K562 (cell line): ENCODE measurements around the gene FBXW8. TPM values are rescaled to one million over a fixed set of nuclear protein-coding genes. Genes with fewer than 3 reads are reported as not detected.

Experiments
- ATAC-seq: fragments of 200-7000 bp; cut with Tn5 transposase; 3 replicates; pipeline ENCODE4 v1.9.1; 2020; ENCODE audit warnings: moderate library complexity
- BruUV-seq: library from RNA; stranded (reverse); fragments of 400-500 nt; replicated peaks from 2 replicates; lab custom pipeline; 2021; lab: Mats Ljungman, UMichigan
- CTCF ChIA-PET: fragments of 300-600 bp; formaldehyde crosslinking; extraction: SDS; loops from one replicate; lab custom pipeline; 2021; ENCODE audit warnings: low intra/inter-chr PET ratio; lab: Yijun Ruan, JAX
- POLR2A ChIA-PET: fragments of 300-600, 350-650 bp; sonication (Branson Sonifier 250); formaldehyde crosslinking; extraction: SDS; loops from one replicate; lab custom pipeline; 2021; ENCODE audit warnings: antibody characterized with exemption, inconsistent platforms; lab: Yijun Ruan, JAX
- DNase-seq, 4 experiments: peaks; one replicate each; pipeline versions ENCODE4 v3.0.0 to v3.0.0-alpha.2; 2011 to 2018; ENCODE audit warnings: low spot score in 3 of 4, mixed read lengths in 3 of 4; ENCODE audit errors: extremely low read depth in 1 of 4
- FAIRE-seq: peaks from 2 replicates; lab custom pipeline; 2011; peaks lifted over from hg19 to GRCh38; lab: Jason Lieb, UNC
- H2AFZ ChIP-seq: 2 replicates; pipeline ENCODE4 v1.6.0; 2011; ENCODE audit warnings: low read depth, low read length, control low read depth, inconsistent platforms
- H3K27ac ChIP-seq: fragments of 200-600 bp; 3 replicates; pipeline ENCODE4 v1.8.0; 2011; ENCODE audit warnings: low read depth, mild to moderate bottlenecking, control low read depth, inconsistent platforms, low read length, moderate library complexity, mixed read lengths; ENCODE audit errors: extremely low read depth
- H3K27me3 ChIP-seq, 2 experiments: fragments of 300-600 bp in 1 of 2; 2 replicates in 1 of 2; 3 replicates in 1 of 2; pipeline versions ENCODE4 v1.6.0 to v1.8.0; 2011; ENCODE audit warnings: inconsistent platforms in 2 of 2, low read length in 2 of 2, mild to moderate bottlenecking in 1 of 2, mixed read lengths in 1 of 2, moderate library complexity in 1 of 2; ENCODE audit not compliant: control insufficient read depth in 2 of 2, insufficient read depth in 2 of 2
- H3K36me3 ChIP-seq: fragments of 300-600 bp; 3 replicates; pipeline ENCODE4 v1.8.0; 2011; ENCODE audit warnings: mild to moderate bottlenecking, low read length, inconsistent platforms; ENCODE audit not compliant: control insufficient read depth, insufficient read depth
- H3K4me1 ChIP-seq, 2 experiments: fragments of 200-600 bp in 1 of 2; replicated peaks in 1 of 2; 2 replicates in 1 of 2; 3 replicates in 1 of 2; pipeline versions ENCODE4 v1.5.1 to v1.8.0; 2011; ENCODE audit warnings: inconsistent platforms in 2 of 2, low read length in 2 of 2, mild to moderate bottlenecking in 1 of 2, mixed read lengths in 1 of 2, moderate library complexity in 1 of 2; ENCODE audit not compliant: control insufficient read depth in 2 of 2, insufficient read depth in 2 of 2
- H3K4me2 ChIP-seq: 2 replicates; pipeline ENCODE4 v1.6.1; 2011; ENCODE audit warnings: low read length, control low read depth, inconsistent platforms, mixed read lengths; ENCODE audit not compliant: insufficient read depth
- H3K4me3 ChIP-seq: fragments of 200-600 bp; sonication (generic), shearing (Covaris generic); 2 replicates; pipeline ENCODE4 v1.5.1; 2016; ENCODE audit warnings: control low read depth, inconsistent platforms
- H3K79me2 ChIP-seq: fragments of 200-600 bp; 3 replicates; pipeline ENCODE4 v1.8.0; 2011; ENCODE audit warnings: low read length, inconsistent platforms; ENCODE audit not compliant: control insufficient read depth, insufficient read depth
- H3K9ac ChIP-seq, 2 experiments: 2 replicates each; pipeline versions ENCODE4 v1.6.0 to v1.6.1; 2011; ENCODE audit warnings: low read depth in 2 of 2, low read length in 2 of 2, control low read depth in 1 of 2, inconsistent platforms in 1 of 2, mild to moderate bottlenecking in 1 of 2, mixed read lengths in 1 of 2; ENCODE audit not compliant: insufficient read depth in 1 of 2
- H3K9me1 ChIP-seq: one replicate; pipeline ENCODE4 v1.6.0; 2011; ENCODE audit warnings: inconsistent platforms, mild to moderate bottlenecking, low read length, moderate library complexity; ENCODE audit not compliant: control insufficient read depth, insufficient read depth
- H3K9me3 ChIP-seq: replicated peaks from 2 replicates; pipeline ENCODE4 v1.5.1; 2011; ENCODE audit warnings: low read depth, low read length, inconsistent platforms; ENCODE audit not compliant: control insufficient read depth, insufficient read depth
- H4K20me1 ChIP-seq: replicated peaks from 2 replicates; pipeline ENCODE4 v1.6.1; 2011; ENCODE audit warnings: low read length, inconsistent platforms, mixed read lengths; ENCODE audit not compliant: control insufficient read depth, insufficient read depth
- MAFG ChIP-seq: fragments of 450-650 bp; conservative IDR thresholded peaks from 2 replicates; pipeline ENCODE4 v1.6.1; 2016; ENCODE audit warnings: missing genetic modification characterization, missing compliant biosample characterization
- NFE2 ChIP-seq: IDR thresholded peaks from 2 replicates; pipeline ENCODE4 v1.6.1; 2014; ENCODE audit warnings: antibody characterized with exemption, low read depth
- ZBED1 ChIP-seq: IDR thresholded peaks from 2 replicates; pipeline ENCODE4 v1.6.1; 2014
- ZBTB5 ChIP-seq: fragments of 450-650 bp; IDR thresholded peaks from 2 replicates; pipeline ENCODE4 v1.6.1; 2017; ENCODE audit warnings: antibody characterized with exemption
- ZNF217 ChIP-seq: sonication (generic); formaldehyde crosslinking; IDR thresholded peaks from 2 replicates; pipeline ENCODE4 v1.8.0; 2022; ENCODE audit warnings: mild to moderate bottlenecking, missing genetic modification reagents
- in situ Hi-C: fragments of 300-500 bp; cut with MboI; formaldehyde crosslinking; loops from 4 replicates; pipeline ENCODE4 v1.15.0; 2018; ENCODE audit warnings: inconsistent platforms, mixed read lengths
- intact Hi-C: fragments of 100-400 bp; cut with micrococcal nuclease; formaldehyde crosslinking; loops from 2 replicates; pipeline ENCODE4 v1.14.2; 2022
- polyA plus RNA-seq, 8 experiments: library from polyadenylated mRNA; depleted of rRNA in 4 of 8; stranded (reverse) in 5 of 8; unstranded in 3 of 8; fragments of >200 nt; fragmentation: Nextera tagmentation in 2 of 8; fragmentation: Illumina TruSeq in 1 of 8; extraction: Ambion mirVana in 2 of 8; extraction: Trizol in 1 of 8; gene quantifications; 2 replicates each; pipeline versions ENCODE4 v1.2.1 to v1.2.3, GENCODE V29; 2011 to 2014; ENCODE audit warnings: inconsistent platforms in 1 of 8, missing spikeins in 1 of 8
- total RNA-seq, 7 experiments: library from RNA; depleted of rRNA in 6 of 7; stranded (reverse); fragments of >200 nt in 6 of 7; fragmentation: Illumina TruSeq in 2 of 7; extraction: Trizol in 2 of 7; gene quantifications; 2 replicates each; pipeline versions ENCODE4 v1.2.1 to v1.2.3, GENCODE V29; 2011 to 2021; ENCODE audit warnings: low replicate concordance in 1 of 7

The FBXW8 gene
- total and polyA plus RNA-seq, 9 of the 15 experiments (the other 6 are each of a cell fraction or from before 2014, with no cell fraction given) = 0.58 to 8.3 (median 4.4) TPM

- FAIRE-seq = peak; percentile 35
Observed at GRCh38 chr12:116929885-116930284, 19.1 kb downstream of the FBXW8 start.

More at GRCh38 chr12:116929885-116930284, 19.1 kb downstream of the FBXW8 start:
- Histone ChIP-seq H2AFZ (no peak overlapping the region), H3K79me2 (no peaks in the 10 kb centered on the region), H3K4me2 (no peak overlapping the region), H3K9me3 (no peaks in the 10 kb centered on the region), H3K4me1 (peaks cover 0 to 5% of the 10 kb centered on the region in 2 experiments; a peak in 3 of 5 replicates), H3K27me3 (no peaks in the 10 kb centered on the region), H3K36me3 (peaks cover 12% of the 10 kb centered on the region), H3K4me3 (no peak overlapping the region), H3K27ac (no peak overlapping the region), H3K9ac (no peak overlapping the region), H4K20me1 (no peaks in the 10 kb centered on the region), H3K9me1 (no peaks in the 10 kb centered on the region)
- in situ Hi-C loops = no loop called here
- BruUV-seq = no TSS peak
- ChIA-PET CTCF (no interaction called here), POLR2A (interaction anchor here (1.3 to 1.9 kb wide), 2 partner anchors 9 to 11 kb away, joined by 4 to 5 read pairs; no protein-coding TSS in a partner anchor)
- DNase-seq = no peak
- no peak for TF ChIP-seq ZBTB5
- no peak for TF ChIP-seq ZBED1
- TF ChIP-seq NFE2 = peak; percentile 38; the same call in 1 of the 2 replicates
- 0 out of 2 replicates have a peak, but pooled peaks have one; percentile 8 for TF ChIP-seq MAFG (tag)
- TF ChIP-seq ZNF217 (CRISPR knock-in tag) = no peak
- no peak for ATAC-seq
- intact Hi-C loops = no loop called here
